Activated naive CD4-positive, alpha-beta T cell treated with anti-CD3 and anti-CD28 coated beads, Interleukin-2, amount 50 U/mL, for 16 hours (primary cell): ENCODE results near the gene MRPL46.
"Not testable (repeated sequence)": the region's sequence is repeated elsewhere in the genome, so short reads cannot be mapped to it uniquely, and the experiment has no call there.

Experiments used
- DNase-seq: peaks from one replicate; pipeline ENCODE4 v3.0.0-alpha.2; 2020

The MRPL46 gene

GRCh38 chr15:88477126-88477525 is 9.9 kb upstream of the MRPL46 start:
- DNase-seq: no peak

- no peak for DNase-seq
Measured at GRCh38 chr15:88476635-88477060, 9.5 kb upstream of the MRPL46 start.

- DNase-seq: not testable (repeated sequence)
Measured at GRCh38 chr15:88473661-88474293, 6.6 kb upstream of the MRPL46 start.

GRCh38 chr15:88472225-88472624 is 5.0 kb upstream of the MRPL46 start:
- no peak for DNase-seq

- DNase-seq: no peak
Measured at GRCh38 chr15:88470625-88471372, 3.6 kb upstream of the MRPL46 start.

GRCh38 chr15:88469321-88469720 is 2.1 kb upstream of the MRPL46 start:
- DNase-seq: no peak

GRCh38 chr15:88468721-88469120 is 1.5 kb upstream of the MRPL46 start:
- DNase-seq: not testable (repeated sequence)

- DNase-seq: no peak
Measured at GRCh38 chr15:88467935-88468528, 844 bp upstream of the MRPL46 start.

- no peak for DNase-seq
Measured at GRCh38 chr15:88465633-88466224, 1.5 kb downstream of the MRPL46 start.

GRCh38 chr15:88463870-88464532 is 3.2 kb downstream of the MRPL46 start:
- DNase-seq: no peak

- no peak for DNase-seq
Measured at GRCh38 chr15:88456733-88457132, 10.5 kb downstream of the MRPL46 start.

- DNase-seq: peak; percentile 42
Measured at GRCh38 chr15:88454867-88455810, 12.0 kb downstream of the MRPL46 start.

GRCh38 chr15:88454236-88454635 is 13.0 kb downstream of the MRPL46 start:
- no peak for DNase-seq

- DNase-seq: no peak
Measured at GRCh38 chr15:88453651-88454050, 13.5 kb downstream of the MRPL46 start.

- DNase-seq: peak; percentile 61
Measured at GRCh38 chr15:88450125-88450798, 16.9 kb downstream of the MRPL46 start.

- no peak for DNase-seq
Measured at GRCh38 chr15:88449581-88449980, 17.6 kb downstream of the MRPL46 start.

- no peak for DNase-seq
Measured at GRCh38 chr15:88448991-88449461, 18.2 kb downstream of the MRPL46 start.

GRCh38 chr15:88447741-88448140 is 19.4 kb downstream of the MRPL46 start:
- DNase-seq: no peak

- no peak for DNase-seq
Measured at GRCh38 chr15:88447206-88447605, 20.0 kb downstream of the MRPL46 start.

GRCh38 chr15:88441076-88441730 is 26.0 kb downstream of the MRPL46 start:
- DNase-seq: no peak

GRCh38 chr15:88440021-88440420 is 27.2 kb downstream of the MRPL46 start:
- no peak for DNase-seq
